ENCODE data around the gene MGLL. TPM values are rescaled to one million over a fixed set of nuclear protein-coding genes. Genes with fewer than 3 reads are reported as not detected.
A peak's percentile ranks its signal among the peaks of the same experiment; 100 is the strongest.

Gene MGLL
- total RNA-seq, 2 experiments from 2014 or later = 19.2 to 21.6 TPM

GRCh38 chr3:127698286-127698685 lies 124.0 kb downstream of the MGLL start:
- BruUV-seq (replicated peaks) = no TSS peak
- CTCF ChIA-PET (ENCODE audit: unreplicated experiment) = no interaction called here
- POLR2A ChIA-PET = no interaction called here
- Histone ChIP-seq H3K4me3 (ENCODE audit: low read depth, low read length, poor library complexity, severe bottlenecking) (no peak overlapping the region), H3K4me1 (ENCODE audit: insufficient read depth, low read length, poor library complexity, severe bottlenecking) (peaks cover 14% of the 10 kb centered on the region), H3K4me2 (ENCODE audit: low read length) (no peak overlapping the region), H2AFZ (ENCODE audit: low read length) (no peak overlapping the region), H4K20me1 (ENCODE audit: insufficient read depth, low read length) (no peaks in the 10 kb centered on the region), H3K36me3 (ENCODE audit: insufficient read depth, low read length) (peaks cover 18% of the 10 kb centered on the region), H3K9me2 (ENCODE audit: insufficient read depth, low read length) (no peaks in the 10 kb centered on the region), H3K79me2 (ENCODE audit: insufficient read depth, low read depth, low read length) (no peaks in the 10 kb centered on the region), H3K27ac (ENCODE audit: low read depth, low read length, poor library complexity, severe bottlenecking) (no peak overlapping the region), H3K9me3 (ENCODE audit: low read length) (no peaks in the 10 kb centered on the region)
- no peak for TF ChIP-seq EZH2phosphoT487 (IDR thresholded peaks at IDR 0.05; ENCODE audit: borderline replicate concordance, low read depth, low read length)
- TF ChIP-seq CTCF (conservative IDR thresholded peaks at IDR 0.05; ENCODE audit: low read length) = no peak
- DNase-seq (ENCODE audit: low spot score) = no peak
- intact Hi-C loops (cut with micrococcal nuclease; ENCODE audit: unreplicated experiment) = no loop called here

GRCh38 chr3:127697551-127698240 lies 124.6 kb downstream of the MGLL start:
- H2AFZ ChIP-seq (ENCODE audit: low read length) = peak overlapping the region; percentile 1; the same call in 1 of the 2 replicates
- ChIA-PET POLR2A (interaction anchor here (0.8 to 1.2 kb wide), 3 partner anchors 18 to 123 kb away, joined by 3 to 5 read pairs (median 3); no protein-coding TSS in a partner anchor), CTCF (ENCODE audit: unreplicated experiment) (interaction anchor here (1.1 kb wide), 1 partner anchor 16 kb away, joined by 3 read pairs; no protein-coding TSS in a partner anchor)
- peak; percentile 76 for DNase-seq (ENCODE audit: low spot score)
- H3K36me3 ChIP-seq (ENCODE audit: insufficient read depth, low read length) = peaks cover 19% of the 10 kb centered on the region; the same call in 1 of the 2 replicates
- TF ChIP-seq EZH2phosphoT487 (IDR thresholded peaks at IDR 0.05; ENCODE audit: borderline replicate concordance, low read depth, low read length) = no peak
- TF ChIP-seq CTCF (conservative IDR thresholded peaks at IDR 0.05; ENCODE audit: low read length) = no peak
- H4K20me1 ChIP-seq (ENCODE audit: insufficient read depth, low read length) = no peaks in the 10 kb centered on the region
- H3K9me2 ChIP-seq (ENCODE audit: insufficient read depth, low read length) = no peaks in the 10 kb centered on the region
- peak overlapping the region; percentile 32; the same call in 1 of the 2 replicates for H3K4me2 ChIP-seq (ENCODE audit: low read length)
- peaks cover 14% of the 10 kb centered on the region for H3K4me1 ChIP-seq (ENCODE audit: insufficient read depth, low read length, poor library complexity, severe bottlenecking)
- no peak overlapping the region for H3K4me3 ChIP-seq (ENCODE audit: low read depth, low read length, poor library complexity, severe bottlenecking)
- no TSS peak for BruUV-seq (replicated peaks)
- intact Hi-C loops (cut with micrococcal nuclease; ENCODE audit: unreplicated experiment) = loop anchor here (2.0 kb wide), 1 partner anchor 35 kb away; no protein-coding TSS in a partner anchor
- no peaks in the 10 kb centered on the region for H3K9me3 ChIP-seq (ENCODE audit: low read length)
- H3K79me2 ChIP-seq (ENCODE audit: insufficient read depth, low read depth, low read length) = no peaks in the 10 kb centered on the region
- H3K27ac ChIP-seq (ENCODE audit: low read depth, low read length, poor library complexity, severe bottlenecking) = peak overlapping the region; percentile 15

Measured in OCI-LY7 (cell line).